ENCODE data around the gene VIT. TPM values are rescaled to one million over a fixed set of nuclear protein-coding genes. Genes with fewer than 3 reads are reported as not detected.

Gene VIT
- total RNA-seq, 1 donor from 2014 or later, result 56.5 TPM

GRCh38 chr2:36670881-36671595, 25.5 kb upstream of the VIT start:
- TF ChIP-seq POLR2A (IDR thresholded peaks at IDR 0.05), result no peak
- no peak for TF ChIP-seq POLR2AphosphoS5 (IDR thresholded peaks at IDR 0.05; ENCODE audit: insufficient read depth in 1 of 2, low read depth in 1 of 2)
- TF ChIP-seq CTCF (IDR thresholded peaks at IDR 0.05), result no peak
- intact Hi-C loops (cut with DNase I), result no loop called here
- no peaks in the 10 kb centered on the region for H3K36me3 ChIP-seq
- H3K27me3 ChIP-seq, result no peaks in the 10 kb centered on the region
- no peak for DNase-seq (ENCODE audit: extremely low spot score in 2 of 2)
- no peak overlapping the region for H3K27ac ChIP-seq
- H3K4me3 ChIP-seq, result no peak overlapping the region
- H3K9me3 ChIP-seq, result no peaks in the 10 kb centered on the region
- no peaks in the 10 kb centered on the region for H3K4me1 ChIP-seq

GRCh38 chr2:36671731-36672130, 24.8 kb upstream of the VIT start:
- Histone ChIP-seq H3K9me3 (no peaks in the 10 kb centered on the region), H3K27me3 (no peaks in the 10 kb centered on the region), H3K36me3 (no peaks in the 10 kb centered on the region), H3K4me3 (no peak overlapping the region), H3K4me1 (no peaks in the 10 kb centered on the region), H3K27ac (no peak overlapping the region)
- DNase-seq (ENCODE audit: extremely low spot score in 2 of 2), result no peak
- TF ChIP-seq POLR2AphosphoS5 (IDR thresholded peaks at IDR 0.05; ENCODE audit: insufficient read depth in 1 of 2, low read depth in 1 of 2) (no peak), POLR2A (IDR thresholded peaks at IDR 0.05) (no peak), CTCF (IDR thresholded peaks at IDR 0.05) (no peak)
- intact Hi-C loops (cut with DNase I), result no loop called here

GRCh38 chr2:36672199-36672598, 24.3 kb upstream of the VIT start:
- Histone ChIP-seq H3K9me3 (no peaks in the 10 kb centered on the region), H3K27ac (no peak overlapping the region), H3K4me1 (no peaks in the 10 kb centered on the region), H3K27me3 (no peaks in the 10 kb centered on the region), H3K36me3 (no peaks in the 10 kb centered on the region), H3K4me3 (no peak overlapping the region)
- TF ChIP-seq POLR2AphosphoS5 (IDR thresholded peaks at IDR 0.05; ENCODE audit: insufficient read depth in 1 of 2, low read depth in 1 of 2) (no peak), POLR2A (IDR thresholded peaks at IDR 0.05) (no peak), CTCF (IDR thresholded peaks at IDR 0.05) (no peak)
- intact Hi-C loops (cut with DNase I), result no loop called here
- no peak for DNase-seq (ENCODE audit: extremely low spot score in 2 of 2)

- intact Hi-C loops (cut with DNase I), result no loop called here
- Histone ChIP-seq H3K9me3 (peaks cover 4% of the 10 kb centered on the region), H3K4me3 (no peak overlapping the region), H3K27me3 (no peaks in the 10 kb centered on the region), H3K4me1 (no peaks in the 10 kb centered on the region), H3K36me3 (no peaks in the 10 kb centered on the region), H3K27ac (no peak overlapping the region)
- TF ChIP-seq POLR2AphosphoS5 (IDR thresholded peaks at IDR 0.05; ENCODE audit: insufficient read depth in 1 of 2, low read depth in 1 of 2), result no peak
- TF ChIP-seq POLR2A (IDR thresholded peaks at IDR 0.05), result no peak
- no peak for TF ChIP-seq CTCF (IDR thresholded peaks at IDR 0.05)
- no peak for DNase-seq (ENCODE audit: extremely low spot score in 2 of 2)
These were observed 20.8 kb upstream of the VIT start for GRCh38 chr2:36675579-36676282.

GRCh38 chr2:36676364-36676763, 20.1 kb upstream of the VIT start:
- Histone ChIP-seq H3K36me3 (no peaks in the 10 kb centered on the region), H3K27ac (no peak overlapping the region), H3K27me3 (no peaks in the 10 kb centered on the region), H3K4me3 (no peak overlapping the region), H3K4me1 (no peaks in the 10 kb centered on the region), H3K9me3 (peaks cover 4% of the 10 kb centered on the region)
- DNase-seq (ENCODE audit: extremely low spot score in 2 of 2), result no peak
- intact Hi-C loops (cut with DNase I), result no loop called here
- TF ChIP-seq POLR2AphosphoS5 (IDR thresholded peaks at IDR 0.05; ENCODE audit: insufficient read depth in 1 of 2, low read depth in 1 of 2) (no peak), POLR2A (IDR thresholded peaks at IDR 0.05) (no peak), CTCF (IDR thresholded peaks at IDR 0.05) (no peak)
